ENCODE data around the gene CPED1. TPM values are rescaled to one million over a fixed set of nuclear protein-coding genes. Genes with fewer than 3 reads are reported as not detected.
"Not testable (repeated sequence)": the region's sequence is repeated elsewhere in the genome, so short reads cannot be mapped to it uniquely, and the experiment has no call there.

The CPED1 gene
- total RNA-seq, 2 experiments from 2014 or later, result not detected

DNA sequence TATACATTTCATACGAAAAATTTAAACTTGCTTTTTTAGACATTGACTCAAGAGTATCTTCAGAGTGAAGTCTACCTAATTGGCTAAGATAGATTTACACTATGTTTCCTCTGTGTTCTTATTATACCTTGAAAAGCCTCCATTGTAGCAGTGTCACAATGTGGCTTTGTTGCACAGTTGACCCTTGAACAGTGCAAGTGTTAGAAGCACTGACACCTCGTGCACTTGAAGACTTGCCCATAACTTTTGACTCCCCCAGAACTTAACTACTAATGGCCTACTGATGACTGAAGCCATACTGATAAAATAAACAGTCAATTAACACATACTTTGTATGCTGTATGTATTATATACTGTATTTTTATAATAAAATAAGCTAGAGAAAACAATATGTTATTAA lies 84.3 kb downstream of the CPED1 start:
- ChIA-PET CTCF (no interaction called here), POLR2A (no interaction called here)
- H3K27ac Mint-ChIP-seq, result no peak overlapping the region
- ATAC-seq (no peak), DNase-seq (no peak)
- H3K27me3 Mint-ChIP-seq (ENCODE audit: low read depth), result peaks cover 8% of the 10 kb centered on the region
- no peaks in the 10 kb centered on the region for H3K9me3 Mint-ChIP-seq (ENCODE audit: insufficient read depth)
- H3K36me3 Mint-ChIP-seq (ENCODE audit: low read depth), result no peaks in the 10 kb centered on the region
- H3K4me3 Mint-ChIP-seq, result no peak overlapping the region
- H3K4me1 Mint-ChIP-seq (ENCODE audit: low read depth), result no peaks in the 10 kb centered on the region

DNA sequence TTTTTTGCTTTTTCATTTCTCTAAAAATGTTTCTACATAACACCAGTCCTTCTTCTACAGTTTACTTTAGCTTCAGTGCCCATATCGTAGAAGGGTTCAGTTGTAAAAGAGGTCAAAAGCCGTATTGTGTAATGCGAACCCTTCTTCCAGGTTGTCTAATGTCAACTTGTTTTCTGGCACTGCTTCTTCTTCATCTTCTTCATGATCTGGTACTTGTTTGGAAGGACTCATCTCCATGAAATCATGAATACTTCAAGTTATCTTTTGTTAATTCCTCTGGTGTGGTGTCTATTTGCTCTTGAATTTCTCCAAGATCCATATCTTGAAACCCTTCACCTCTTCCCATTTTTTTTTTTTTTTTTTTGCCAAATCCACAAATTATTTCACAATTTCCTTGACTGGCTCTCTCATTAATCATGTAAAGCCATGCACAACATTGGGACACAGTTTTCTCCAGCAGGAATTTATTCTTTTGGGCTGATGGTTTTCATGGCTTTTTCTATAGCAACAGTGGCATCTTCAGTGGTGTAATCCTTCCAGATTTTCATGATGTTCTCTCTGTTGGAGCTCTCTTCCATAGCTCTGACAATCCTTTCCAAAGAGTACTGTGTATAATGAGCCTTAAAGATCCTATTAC lies 85.1 kb downstream of the CPED1 start:
- DNase-seq (no peak), ATAC-seq (no peak)
- Mint-ChIP-seq H3K27ac (no peak overlapping the region), H3K27me3 (ENCODE audit: low read depth) (peaks cover 8% of the 10 kb centered on the region), H3K36me3 (ENCODE audit: low read depth) (no peaks in the 10 kb centered on the region), H3K9me3 (ENCODE audit: insufficient read depth) (no peaks in the 10 kb centered on the region), H3K4me1 (ENCODE audit: low read depth) (no peaks in the 10 kb centered on the region), H3K4me3 (no peak overlapping the region)
- CTCF ChIA-PET, result no interaction called here
- POLR2A ChIA-PET, result no interaction called here

DNA sequence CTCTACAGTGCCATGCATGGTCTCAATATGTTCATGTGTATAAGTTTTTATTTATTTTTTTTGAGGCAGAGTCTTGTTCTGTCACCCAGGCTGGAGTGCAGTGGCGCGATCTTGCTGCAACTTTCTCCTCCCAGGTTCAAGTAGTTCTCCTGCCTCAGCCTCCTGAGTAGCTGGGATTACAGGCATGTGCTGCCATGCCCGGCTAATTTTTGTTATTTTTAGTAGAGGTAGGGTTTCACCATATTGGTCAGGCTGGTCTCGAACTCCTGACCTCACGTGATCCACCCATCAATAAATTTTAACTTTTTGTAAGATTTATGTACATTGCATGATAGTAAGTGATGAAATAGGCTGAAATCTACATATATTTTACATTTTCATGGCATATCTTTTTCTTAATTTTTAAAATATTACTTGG lies 86.9 kb downstream of the CPED1 start:
- H3K27me3 Mint-ChIP-seq (ENCODE audit: low read depth); POLR2A ChIA-PET; H3K27ac Mint-ChIP-seq; H3K4me3 Mint-ChIP-seq; DNase-seq; ATAC-seq; H3K4me1 Mint-ChIP-seq (ENCODE audit: low read depth); H3K36me3 Mint-ChIP-seq (ENCODE audit: low read depth); H3K9me3 Mint-ChIP-seq (ENCODE audit: insufficient read depth): not testable (repeated sequence)
- CTCF ChIA-PET, result interaction anchor here (1.0 to 2.4 kb wide), 3 partner anchors 33 to 89 kb away, joined by 3 to 10 read pairs (median 3); no protein-coding TSS in a partner anchor

GRCh38 chr7:121075952-121076349 lies 87.4 kb downstream of the CPED1 start:
- no peaks in the 10 kb centered on the region for H3K4me1 Mint-ChIP-seq (ENCODE audit: low read depth)
- H3K9me3 Mint-ChIP-seq (ENCODE audit: insufficient read depth), result no peaks in the 10 kb centered on the region
- DNase-seq (no peak), ATAC-seq (no peak)
- ChIA-PET POLR2A (no interaction called here), CTCF (interaction anchor here (1.0 to 2.4 kb wide), 4 partner anchors 32 to 270 kb away, joined by 3 to 10 read pairs (median 4); no protein-coding TSS in a partner anchor)
- H3K27ac Mint-ChIP-seq, result no peak overlapping the region
- H3K27me3 Mint-ChIP-seq (ENCODE audit: low read depth), result peaks cover 8% of the 10 kb centered on the region
- no peak overlapping the region for H3K4me3 Mint-ChIP-seq
- H3K36me3 Mint-ChIP-seq (ENCODE audit: low read depth), result no peaks in the 10 kb centered on the region

DNA sequence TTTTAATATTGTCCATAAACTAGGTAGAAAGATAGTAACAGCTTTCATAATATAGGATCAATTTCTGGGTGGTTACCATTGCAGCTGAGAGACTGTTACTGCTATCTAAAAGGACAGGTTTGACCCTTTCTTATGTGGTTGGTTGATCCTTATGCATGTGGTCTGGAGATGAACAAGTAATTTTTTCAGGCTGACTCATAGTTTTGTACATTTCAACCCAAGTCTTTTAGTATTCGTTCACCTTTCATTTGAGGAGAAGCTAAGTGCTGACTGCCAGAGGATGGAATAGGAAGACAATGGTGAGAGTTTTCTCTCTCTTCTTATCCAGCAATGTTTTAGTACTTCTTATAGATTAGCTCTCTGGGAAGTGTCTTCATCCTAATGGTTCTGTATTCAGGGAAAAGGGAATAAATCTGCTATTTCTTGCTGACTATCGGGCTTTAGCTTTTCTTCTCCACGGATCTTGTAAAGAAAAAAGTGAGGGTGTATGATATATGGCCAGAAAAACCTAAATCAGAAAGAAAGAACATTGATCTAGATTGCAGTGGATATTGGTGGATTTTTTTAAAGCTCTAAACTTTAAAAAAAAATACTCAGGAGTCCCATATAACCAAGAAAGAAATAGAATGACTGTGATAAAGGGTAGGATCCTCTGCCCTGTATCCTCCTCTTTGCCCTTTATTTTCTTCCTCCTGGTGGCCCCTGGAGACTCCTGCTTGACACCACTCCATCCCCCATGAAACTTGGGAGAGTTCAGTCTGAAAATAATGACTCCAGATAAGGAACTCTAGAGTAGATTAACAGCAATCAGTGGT lies 88.0 kb downstream of the CPED1 start:
- Mint-ChIP-seq H3K27me3 (ENCODE audit: low read depth) (peaks cover 8% of the 10 kb centered on the region), H3K27ac (no peak overlapping the region), H3K36me3 (ENCODE audit: low read depth) (no peaks in the 10 kb centered on the region), H3K9me3 (ENCODE audit: insufficient read depth) (no peaks in the 10 kb centered on the region), H3K4me3 (no peak overlapping the region), H3K4me1 (ENCODE audit: low read depth) (no peaks in the 10 kb centered on the region)
- DNase-seq (no peak), ATAC-seq (no peak)
- POLR2A ChIA-PET, result no interaction called here
- CTCF ChIA-PET, result interaction anchor here (1.0 to 2.4 kb wide), 4 partner anchors 31 to 270 kb away, joined by 3 to 10 read pairs (median 4); no protein-coding TSS in a partner anchor

GRCh38 chr7:121077165-121077630 lies 88.7 kb downstream of the CPED1 start:
- H3K9me3 Mint-ChIP-seq (ENCODE audit: insufficient read depth), result no peaks in the 10 kb centered on the region
- no peak for ATAC-seq
- CTCF ChIA-PET, result interaction anchor here (1.2 to 2.4 kb wide), 2 partner anchors 90 to 271 kb away, joined by 4 to 10 read pairs; no protein-coding TSS in a partner anchor
- no peak for DNase-seq
- H3K4me1 Mint-ChIP-seq (ENCODE audit: low read depth), result no peaks in the 10 kb centered on the region
- no peak overlapping the region for H3K27ac Mint-ChIP-seq
- POLR2A ChIA-PET, result no interaction called here
- H3K36me3 Mint-ChIP-seq (ENCODE audit: low read depth), result no peaks in the 10 kb centered on the region
- no peak overlapping the region for H3K4me3 Mint-ChIP-seq
- H3K27me3 Mint-ChIP-seq (ENCODE audit: low read depth), result peaks cover 5% of the 10 kb centered on the region

DNA sequence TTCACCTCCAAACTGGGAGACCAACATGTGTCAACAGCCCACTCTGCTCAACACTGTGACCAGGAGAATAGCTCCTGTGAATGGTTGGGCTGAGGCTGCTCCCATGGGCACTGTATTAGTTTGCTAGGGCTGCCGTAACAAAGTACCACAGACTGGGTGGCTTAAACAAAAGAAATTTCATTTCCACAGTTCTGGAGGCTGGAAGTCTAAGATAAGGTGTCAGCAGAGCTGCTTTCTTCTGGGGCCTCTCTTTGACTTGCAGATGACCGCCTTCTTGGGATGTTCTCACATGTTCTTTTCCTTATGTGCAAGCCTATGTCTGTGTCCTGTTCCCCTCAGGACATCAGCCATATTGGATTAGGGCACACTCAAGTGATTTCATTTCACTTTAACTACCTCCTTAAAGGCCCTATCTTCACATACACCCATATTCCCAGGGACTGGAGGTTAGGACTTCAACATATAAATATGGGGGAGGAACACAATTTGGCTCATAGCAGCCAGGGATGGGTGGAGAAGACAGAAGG lies 90.3 kb downstream of the CPED1 start:
- peaks cover 5% of the 10 kb centered on the region for H3K27me3 Mint-ChIP-seq (ENCODE audit: low read depth)
- ATAC-seq, result no peak
- no peaks in the 10 kb centered on the region for H3K36me3 Mint-ChIP-seq (ENCODE audit: low read depth)
- DNase-seq, result no peak
- POLR2A ChIA-PET, result no interaction called here
- no peak overlapping the region for H3K27ac Mint-ChIP-seq
- no peaks in the 10 kb centered on the region for H3K9me3 Mint-ChIP-seq (ENCODE audit: insufficient read depth)
- CTCF ChIA-PET, result no interaction called here
- no peak overlapping the region for H3K4me3 Mint-ChIP-seq
- no peaks in the 10 kb centered on the region for H3K4me1 Mint-ChIP-seq (ENCODE audit: low read depth)

- Mint-ChIP-seq H3K27ac (no peak overlapping the region), H3K36me3 (ENCODE audit: low read depth) (no peaks in the 10 kb centered on the region), H3K9me3 (ENCODE audit: insufficient read depth) (no peaks in the 10 kb centered on the region), H3K27me3 (ENCODE audit: low read depth) (peaks cover 4% of the 10 kb centered on the region), H3K4me3 (no peak overlapping the region), H3K4me1 (ENCODE audit: low read depth) (no peaks in the 10 kb centered on the region)
- ATAC-seq (no peak), DNase-seq (no peak)
- ChIA-PET POLR2A (no interaction called here), CTCF (no interaction called here)
Measured at GRCh38 chr7:121079425-121080169, 91.1 kb downstream of the CPED1 start.

- Mint-ChIP-seq H3K9me3 (ENCODE audit: insufficient read depth) (no peaks in the 10 kb centered on the region), H3K27me3 (ENCODE audit: low read depth) (peaks cover 8% of the 10 kb centered on the region), H3K4me1 (ENCODE audit: low read depth) (no peaks in the 10 kb centered on the region), H3K27ac (no peak overlapping the region), H3K36me3 (ENCODE audit: low read depth) (no peaks in the 10 kb centered on the region), H3K4me3 (no peak overlapping the region)
- POLR2A ChIA-PET, result no interaction called here
- no peak for ATAC-seq
- CTCF ChIA-PET, result interaction anchor here (0.5 to 3.1 kb wide), 4 partner anchors 9 to 167 kb away, joined by 3 to 46 read pairs (median 8); partner anchors contain the start of gene CPED1
- DNase-seq, result no peak
Measured at GRCh38 chr7:121080257-121080912, 91.9 kb downstream of the CPED1 start.

- DNase-seq (no peak), ATAC-seq (no peak)
- Mint-ChIP-seq H3K27me3 (ENCODE audit: low read depth) (peaks cover 8% of the 10 kb centered on the region), H3K36me3 (ENCODE audit: low read depth) (no peaks in the 10 kb centered on the region), H3K4me1 (ENCODE audit: low read depth) (no peaks in the 10 kb centered on the region), H3K27ac (no peak overlapping the region), H3K9me3 (ENCODE audit: insufficient read depth) (no peaks in the 10 kb centered on the region), H3K4me3 (no peak overlapping the region)
- ChIA-PET CTCF (interaction anchor here (0.5 to 3.1 kb wide), 6 partner anchors 9 to 283 kb away, joined by 3 to 46 read pairs (median 4); partner anchors contain the start of gene CPED1), POLR2A (no interaction called here)
Measured at GRCh38 chr7:121080913-121081326, 92.4 kb downstream of the CPED1 start.

GRCh38 chr7:121081327-121081936 lies 92.9 kb downstream of the CPED1 start:
- ATAC-seq (no peak), DNase-seq (no peak)
- POLR2A ChIA-PET, result no interaction called here
- Mint-ChIP-seq H3K9me3 (ENCODE audit: insufficient read depth) (no peaks in the 10 kb centered on the region), H3K27ac (no peak overlapping the region), H3K27me3 (ENCODE audit: low read depth) (peaks cover 8% of the 10 kb centered on the region), H3K36me3 (ENCODE audit: low read depth) (no peaks in the 10 kb centered on the region), H3K4me3 (no peak overlapping the region), H3K4me1 (ENCODE audit: low read depth) (no peaks in the 10 kb centered on the region)
- CTCF ChIA-PET, result interaction anchor here (0.5 to 3.1 kb wide), 8 partner anchors 10 to 289 kb away, joined by 3 to 46 read pairs (median 4); partner anchors contain the start of gene CPED1

All from activated CD8-positive, alpha-beta T cell treated with anti-CD3 and anti-CD28 coated beads, Interleukin-2, amount 10 ng/mL, durations not matched to agents 7 days and 5 days (primary cell).